H1 (cell line): Measurements from ENCODE around the gene LRRC2. TPM values are rescaled to one million over a fixed set of nuclear protein-coding genes. Genes with fewer than 3 reads are reported as not detected.

Experiments used
- CTCF ChIA-PET: fragments of 300-600 bp; sonication (Branson Sonifier 250); formaldehyde crosslinking; loops from one replicate; lab custom pipeline; 2021; ENCODE audit not compliant: partially characterized antibody; lab: Charles Lee
- POLR2A ChIA-PET: fragments of 300-600 bp; sonication (Branson Sonifier 250); formaldehyde crosslinking; loops from one replicate; lab custom pipeline; 2021; ENCODE audit warnings: inconsistent platforms; ENCODE audit not compliant: partially characterized antibody; lab: Charles Lee
- DNase-seq, 2 experiments: peaks; one replicate each; pipeline versions ENCODE4 v3.0.0 to v3.0.0-alpha.2; 2010 to 2022; ENCODE audit warnings: low spot score in 2 of 2, low read depth in 1 of 2, mixed read lengths in 1 of 2
- FAIRE-seq: peaks from 2 replicates; lab custom pipeline; 2011; peaks lifted over from hg19 to GRCh38; lab: Jason Lieb, UNC
- H2AFZ ChIP-seq: 2 replicates; pipeline ENCODE4 v1.8.1; 2012; ENCODE audit warnings: low read length, inconsistent platforms
- H2AK5ac ChIP-seq: 2 replicates; pipeline ENCODE4 v1.6.1; 2013; ENCODE audit warnings: low read depth, low read length
- H2BK120ac ChIP-seq: replicated peaks from 2 replicates; pipeline ENCODE3; 2013; ENCODE audit warnings: low read depth, low read length, inconsistent platforms
- H2BK12ac ChIP-seq: 2 replicates; pipeline ENCODE4 v1.6.1; 2013; ENCODE audit warnings: low read depth, low read length
- H2BK15ac ChIP-seq: 2 replicates; pipeline ENCODE4 v1.6.1; 2013; ENCODE audit warnings: low read length
- H2BK20ac ChIP-seq: 2 replicates; pipeline ENCODE4 v1.6.1; 2013; ENCODE audit warnings: low read length
- H2BK5ac ChIP-seq: 2 replicates; pipeline ENCODE4 v1.6.1; 2013; ENCODE audit warnings: low read depth, low read length
- H3K14ac ChIP-seq: 2 replicates; pipeline ENCODE4 v1.6.1; 2013; ENCODE audit warnings: inconsistent platforms; ENCODE audit not compliant: insufficient read length
- H3K18ac ChIP-seq: 2 replicates; pipeline ENCODE4 v1.6.1; 2013; ENCODE audit warnings: low read length; ENCODE audit errors: extremely low read depth
- H3K23ac ChIP-seq: 2 replicates; pipeline ENCODE4 v1.6.1; 2013; ENCODE audit warnings: inconsistent platforms; ENCODE audit not compliant: insufficient read length
- H3K23me2 ChIP-seq: 2 replicates; pipeline ENCODE4 v1.6.1; 2013; ENCODE audit warnings: low read depth, low read length
- H3K27ac ChIP-seq: 2 replicates; pipeline ENCODE4 v1.6.1; 2011; ENCODE audit warnings: low read depth, low read length, inconsistent platforms
- H3K27me3 ChIP-seq, 4 experiments: replicated peaks in 1 of 4; 1 replicate in 1 of 4; 2 replicates in 3 of 4; pipeline versions ENCODE4 v1.6.1 to v1.8.1; 2011 to 2013; ENCODE audit warnings: low read length in 3 of 4, mild to moderate bottlenecking in 3 of 4, inconsistent platforms in 2 of 4, mixed read lengths in 2 of 4, moderate library complexity in 1 of 4; ENCODE audit not compliant: control insufficient read depth in 3 of 4, insufficient read depth in 3 of 4; ENCODE audit errors: extremely low read depth in 1 of 4
- H3K36me3 ChIP-seq, 4 experiments: 2 replicates each; pipeline versions ENCODE4 v1.6.1 to v1.8.1; 2011 to 2013; ENCODE audit warnings: mild to moderate bottlenecking in 4 of 4, low read length in 3 of 4, moderate library complexity in 2 of 4, control low read depth in 1 of 4, inconsistent platforms in 1 of 4; ENCODE audit not compliant: insufficient read depth in 4 of 4, control insufficient read depth in 2 of 4
- H3K4ac ChIP-seq: replicated peaks from 2 replicates; pipeline ENCODE3; 2013; ENCODE audit warnings: low read length, low read depth, mixed read lengths, inconsistent platforms; ENCODE audit not compliant: insufficient read length
- H3K4me1 ChIP-seq, 4 experiments: replicated peaks in 1 of 4; 1 replicate in 1 of 4; 2 replicates in 3 of 4; pipeline versions ENCODE4 v1.6.1 to v1.8.1; 2011 to 2013; ENCODE audit warnings: low read length in 3 of 4, inconsistent platforms in 2 of 4, mixed read lengths in 1 of 4; ENCODE audit not compliant: insufficient read depth in 4 of 4, control insufficient read depth in 3 of 4
- H3K4me2 ChIP-seq, 2 experiments: 2 replicates each; pipeline versions ENCODE4 v1.6.1 to v1.8.1; 2011 to 2013; ENCODE audit warnings: low read depth in 2 of 2, low read length in 2 of 2, control low read depth in 1 of 2, inconsistent platforms in 1 of 2, mild to moderate bottlenecking in 1 of 2; ENCODE audit not compliant: insufficient read depth in 1 of 2
- H3K4me3 ChIP-seq, 4 experiments: fragments of 200-600, 300-600 bp in 1 of 4; sonication (generic), shearing (Covaris generic), sonication (Bioruptor Twin) in 1 of 4; 2 replicates each; pipeline versions ENCODE4 v1.5.1 to v1.8.1; 2011 to 2016; ENCODE audit warnings: low read length in 4 of 4, low read depth in 3 of 4, control low read depth in 2 of 4, inconsistent platforms in 2 of 4, mild to moderate bottlenecking in 2 of 4, mixed read lengths in 1 of 4, moderate library complexity in 1 of 4; ENCODE audit not compliant: insufficient read depth in 2 of 4; ENCODE audit errors: extremely low read depth in 1 of 4
- H3K56ac ChIP-seq: replicated peaks from 2 replicates; pipeline ENCODE3; 2013; ENCODE audit warnings: low read depth, mild to moderate bottlenecking, mixed read lengths, low read length, inconsistent platforms; ENCODE audit not compliant: insufficient read length
- H3K79me1 ChIP-seq: 2 replicates; pipeline ENCODE4 v1.6.1; 2013; ENCODE audit warnings: low read depth, low read length, control low read depth
- H3K79me2 ChIP-seq, 2 experiments: 2 replicates each; pipeline versions ENCODE4 v1.6.1 to v1.8.1; 2012 to 2013; ENCODE audit warnings: low read length in 2 of 2, mild to moderate bottlenecking in 2 of 2, inconsistent platforms in 1 of 2; ENCODE audit not compliant: insufficient read depth in 2 of 2, control insufficient read depth in 1 of 2
- H3K9ac ChIP-seq, 4 experiments: replicated peaks in 1 of 4; 1 replicate in 1 of 4; 2 replicates in 3 of 4; pipeline versions ENCODE4 v1.6.1 to v1.8.1; 2011 to 2013; ENCODE audit warnings: low read depth in 3 of 4, low read length in 3 of 4, control low read depth in 2 of 4, mild to moderate bottlenecking in 2 of 4, moderate library complexity in 2 of 4, inconsistent platforms in 1 of 4; ENCODE audit errors: extremely low read depth in 1 of 4
- H3K9me3 ChIP-seq, 2 experiments: 2 replicates each; pipeline versions ENCODE4 v1.6.1 to v1.8.1; 2012 to 2013; ENCODE audit warnings: mild to moderate bottlenecking in 2 of 2, moderate library complexity in 2 of 2, control low read depth in 1 of 2, inconsistent platforms in 1 of 2, low read depth in 1 of 2, low read length in 1 of 2, mixed read lengths in 1 of 2; ENCODE audit not compliant: insufficient read depth in 2 of 2
- H4K20me1 ChIP-seq, 2 experiments: replicated peaks in 1 of 2; 2 replicates each; pipeline versions ENCODE3 to v1.8.1; 2011 to 2013; ENCODE audit warnings: inconsistent platforms in 2 of 2, low read length in 2 of 2, mild to moderate bottlenecking in 1 of 2; ENCODE audit not compliant: insufficient read depth in 2 of 2, control insufficient read depth in 1 of 2
- H4K5ac ChIP-seq: 2 replicates; pipeline ENCODE4 v1.6.1; 2013; ENCODE audit warnings: low read length, low read depth, mixed read lengths, inconsistent platforms; ENCODE audit not compliant: insufficient read length
- H4K8ac ChIP-seq: 2 replicates; pipeline ENCODE4 v1.8.0; 2013; ENCODE audit warnings: mild to moderate bottlenecking, moderate library complexity, low read length, inconsistent platforms; ENCODE audit not compliant: insufficient read depth; ENCODE audit errors: extremely low read depth
- H4K91ac ChIP-seq: replicated peaks from 2 replicates; pipeline ENCODE3; 2013; ENCODE audit warnings: low read length, mixed read lengths, inconsistent platforms; ENCODE audit not compliant: insufficient read length
- HDAC2 ChIP-seq, 2 experiments: fragments of 300-600 bp in 1 of 2; sonication (generic) in 1 of 2; IDR thresholded peaks; 2 replicates each; pipeline ENCODE4 v1.6.1; 2011 to 2012; ENCODE audit warnings: low read depth in 2 of 2, low read length in 2 of 2, mild to moderate bottlenecking in 2 of 2, moderate library complexity in 2 of 2, borderline replicate concordance in 1 of 2, inconsistent platforms in 1 of 2
- RNF2 ChIP-seq: fragments of 200-900, 300-1000 bp; sonication (generic); IDR thresholded peaks from 2 replicates; pipeline ENCODE4 v1.7.1; 2016; ENCODE audit warnings: borderline replicate concordance, low read depth, mild to moderate bottlenecking, antibody characterized with exemption, low read length; ENCODE audit not compliant: poor library complexity, severe bottlenecking; ENCODE audit errors: missing control alignments
- SIX5 ChIP-seq: IDR thresholded peaks from 2 replicates; pipeline ENCODE4 v1.6.1; 2011; ENCODE audit warnings: mild to moderate bottlenecking, low read depth, low read length
- TAF1 ChIP-seq: IDR thresholded peaks from 2 replicates; pipeline ENCODE4 v1.6.1; 2011; ENCODE audit warnings: mild to moderate bottlenecking, low read depth, low read length
- WGBS, 2 experiments: shearing (Covaris generic) in 1 of 2; methylation state at CpG; one replicate each; pipeline versions ENCODE4 v1.1.6 to v1.1.7; 2013 to 2015; ENCODE audit warnings: low lambda C conversion rate in 2 of 2, mixed read lengths in 2 of 2, inconsistent platforms in 1 of 2, low coverage in 1 of 2, missing lambda C conversion rate in 1 of 2; ENCODE audit not compliant: insufficient replicate concordance in 2 of 2, insufficient coverage in 1 of 2, insufficient read length in 1 of 2; ENCODE audit errors: extremely low coverage in 1 of 2, missing lambda C conversion rate in 1 of 2; 5-methylcytosine and 5-hydroxymethylcytosine counted together
- polyA plus RNA-seq, 7 experiments: library from polyadenylated mRNA; depleted of rRNA in 3 of 7; stranded (reverse) in 5 of 7; unstranded in 2 of 7; fragments of >200 nt in 5 of 7; fragments of 200-250 nt in 2 of 7; gene quantifications; 1 replicate in 5 of 7; 2 replicates in 1 of 7; 4 replicates in 1 of 7; pipeline versions ENCODE4 v1.2.1 to v1.2.3, GENCODE V29; 2011 to 2013; ENCODE audit warnings: missing spikeins in 2 of 7, mixed read lengths in 2 of 7
- total RNA-seq: library from RNA; stranded (reverse); fragmentation: NEBNext Ultra II Directional; extraction: Animal tissue kit (Norgen Biotek cat#: 25700); gene quantifications from 2 replicates; pipeline ENCODE4 v1.2.1, GENCODE V29; 2021
- TF ChIP-seq, protein P1 (sequence below): IDR thresholded peaks from 2 replicates; pipeline ENCODE4 v1.6.1; 2012; ENCODE audit warnings: inconsistent platforms
- TF ChIP-seq, protein P2 (sequence below): IDR thresholded peaks from 2 replicates; pipeline ENCODE4 v1.6.1; 2012; ENCODE audit warnings: inconsistent platforms
- TF ChIP-seq, protein P3 (sequence below), 3 experiments: IDR thresholded peaks; 1 replicate in 2 of 3; 2 replicates in 1 of 3; pipeline versions ENCODE4 v1.5.1 to v1.6.1; 2011; ENCODE audit warnings: low read length in 3 of 3, mild to moderate bottlenecking in 3 of 3, inconsistent platforms in 2 of 3, low read depth in 1 of 3, moderate library complexity in 1 of 3; ENCODE audit not compliant: insufficient read depth in 1 of 3; ENCODE audit errors: control extremely low read depth in 1 of 3

LRRC2 gene
- total and polyA plus RNA-seq, 2 of the 8 experiments (the other 6 are each of a cell fraction or from before 2014, with no cell fraction given) = 1.4 to 6.4 TPM

- WGBS, 2 experiments = 11% methylated on average over 21 of the region's 21 CpGs; no CpG with 5 or more reads in 1 of the 2 experiments
- FAIRE-seq (peak; percentile 60), DNase-seq (peak in 1 of 2 experiments; percentile 77)
- ChIA-PET CTCF (interaction anchor here (0.8 to 6.3 kb wide), 8 partner anchors 8 to 116 kb away, joined by 3 to 45 read pairs (median 4); no protein-coding TSS in a partner anchor), POLR2A (interaction anchor here (0.9 to 5.0 kb wide), 11 partner anchors 10 to 82 kb away, joined by 3 to 65 read pairs (median 4); a partner anchor contains a TSS)
- Histone ChIP-seq H2BK120ac (no peak overlapping the region), H2BK15ac (no peak overlapping the region), H3K36me3 (no peaks in the 10 kb centered on the region), H3K4me2 (peak overlapping the region; percentile 68 to 69), H3K18ac (peak overlapping the region; percentile 85), H2BK20ac (no peak overlapping the region; the same call in 1 of the 2 replicates), H4K8ac (no peak overlapping the region; the same call in 1 of the 2 replicates), H3K9ac (peak overlapping the region in 1 of 4 experiments; percentile 12; a peak in 1 of 7 replicates), H2BK12ac (peak overlapping the region; percentile 71), H3K79me2 (peaks cover 0 to 3% of the 10 kb centered on the region in 2 experiments; a peak in 2 of 4 replicates), H3K14ac (no peak overlapping the region), H2AFZ (no peak overlapping the region), H3K23ac (no peak overlapping the region), H2BK5ac (peak overlapping the region; percentile 2), H3K9me3 (peaks cover 3 to 6% of the 10 kb centered on the region in 2 experiments; a peak in 1 of 4 replicates), H4K91ac (peak overlapping the region; percentile 14), H4K5ac (no peak overlapping the region), H3K27me3 (no peaks in the 10 kb centered on the region; a peak in 1 of 7 replicates), H4K20me1 (no peaks in the 10 kb centered on the region), H3K23me2 (peaks cover 3% of the 10 kb centered on the region; the same call in 1 of the 2 replicates), H3K4me3 (peak overlapping the region; percentile 31 to 58 (median 44)), H3K79me1 (no peaks in the 10 kb centered on the region), H3K4ac (peak overlapping the region; percentile 12), H2AK5ac (0 out of 2 replicates have a peak overlapping the region, but pooled peaks have one; percentile 18), H3K27ac (no peak overlapping the region), H3K56ac (no peak overlapping the region), H3K4me1 (peaks cover 10 to 27% (median 15%) of the 10 kb centered on the region in 4 experiments)
- TF ChIP-seq, protein P1, sequence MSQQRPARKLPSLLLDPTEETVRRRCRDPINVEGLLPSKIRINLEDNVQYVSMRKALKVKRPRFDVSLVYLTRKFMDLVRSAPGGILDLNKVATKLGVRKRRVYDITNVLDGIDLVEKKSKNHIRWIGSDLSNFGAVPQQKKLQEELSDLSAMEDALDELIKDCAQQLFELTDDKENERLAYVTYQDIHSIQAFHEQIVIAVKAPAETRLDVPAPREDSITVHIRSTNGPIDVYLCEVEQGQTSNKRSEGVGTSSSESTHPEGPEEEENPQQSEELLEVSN = peak; percentile 19; the same call in 1 of the 2 replicates
- TF ChIP-seq, protein P2, sequence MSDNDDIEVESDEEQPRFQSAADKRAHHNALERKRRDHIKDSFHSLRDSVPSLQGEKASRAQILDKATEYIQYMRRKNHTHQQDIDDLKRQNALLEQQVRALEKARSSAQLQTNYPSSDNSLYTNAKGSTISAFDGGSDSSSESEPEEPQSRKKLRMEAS = peak; percentile 11; the same call in 1 of the 2 replicates
- TF ChIP-seq, protein P3, sequence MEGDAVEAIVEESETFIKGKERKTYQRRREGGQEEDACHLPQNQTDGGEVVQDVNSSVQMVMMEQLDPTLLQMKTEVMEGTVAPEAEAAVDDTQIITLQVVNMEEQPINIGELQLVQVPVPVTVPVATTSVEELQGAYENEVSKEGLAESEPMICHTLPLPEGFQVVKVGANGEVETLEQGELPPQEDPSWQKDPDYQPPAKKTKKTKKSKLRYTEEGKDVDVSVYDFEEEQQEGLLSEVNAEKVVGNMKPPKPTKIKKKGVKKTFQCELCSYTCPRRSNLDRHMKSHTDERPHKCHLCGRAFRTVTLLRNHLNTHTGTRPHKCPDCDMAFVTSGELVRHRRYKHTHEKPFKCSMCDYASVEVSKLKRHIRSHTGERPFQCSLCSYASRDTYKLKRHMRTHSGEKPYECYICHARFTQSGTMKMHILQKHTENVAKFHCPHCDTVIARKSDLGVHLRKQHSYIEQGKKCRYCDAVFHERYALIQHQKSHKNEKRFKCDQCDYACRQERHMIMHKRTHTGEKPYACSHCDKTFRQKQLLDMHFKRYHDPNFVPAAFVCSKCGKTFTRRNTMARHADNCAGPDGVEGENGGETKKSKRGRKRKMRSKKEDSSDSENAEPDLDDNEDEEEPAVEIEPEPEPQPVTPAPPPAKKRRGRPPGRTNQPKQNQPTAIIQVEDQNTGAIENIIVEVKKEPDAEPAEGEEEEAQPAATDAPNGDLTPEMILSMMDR (IDR thresholded peaks at IDR 0.05; ENCODE audit: control extremely low read depth in 1 of 3, insufficient read depth in 1 of 3, low read depth in 1 of 3, low read length in 3 of 3) = peak in 2 of 3 experiments; percentile 18 to 26; a peak in 2 of 4 replicates
- TF ChIP-seq SIX5 (no peak), HDAC2 (IDR thresholded peaks at IDR 0.05; ENCODE audit: borderline replicate concordance in 1 of 2, low read depth in 2 of 2, low read length in 2 of 2) (0 out of 4 replicates have a peak, but pooled peaks of 1 of the 2 experiments have one; percentile 7), RNF2 (peak; percentile 39), TAF1 (0 out of 2 replicates have a peak, but pooled peaks have one; percentile 19)
Observed at GRCh38 chr3:46565607-46566039, 479 bp downstream of the LRRC2 start.
